SKM-1 treated with dmso at 0.1 percent for 144 hours (cell line): ENCODE measurements around the gene HLA-E.
"Not testable (repeated sequence)": the region's sequence is repeated elsewhere in the genome, so short reads cannot be mapped to it uniquely, and the experiment has no call there.

ENCODE experiments used
- DNase-seq: peaks from one replicate; lab custom pipeline; 2025; ENCODE audit not compliant: unreplicated experiment; lab: John Stamatoyannopoulos, UW

The HLA-E gene

GRCh38 chr6:30480536-30481156, 8.7 kb upstream of the HLA-E start:
- DNase-seq: peak; percentile 29

GRCh38 chr6:30481211-30481964, 7.9 kb upstream of the HLA-E start:
- no peak for DNase-seq

- DNase-seq: peak; percentile 77
These were observed 7.2 kb upstream of the HLA-E start for GRCh38 chr6:30481965-30482644.

- peak; percentile 61 for DNase-seq
These were observed 5.5 kb upstream of the HLA-E start for GRCh38 chr6:30483677-30484279.

- no peak for DNase-seq
These were observed 4.1 kb upstream of the HLA-E start for GRCh38 chr6:30485236-30485635.

- no peak for DNase-seq
These were observed 1.4 kb upstream of the HLA-E start for GRCh38 chr6:30487926-30488325.

GRCh38 chr6:30488697-30489080, 620 bp upstream of the HLA-E start:
- not testable (repeated sequence) for DNase-seq

DNA sequence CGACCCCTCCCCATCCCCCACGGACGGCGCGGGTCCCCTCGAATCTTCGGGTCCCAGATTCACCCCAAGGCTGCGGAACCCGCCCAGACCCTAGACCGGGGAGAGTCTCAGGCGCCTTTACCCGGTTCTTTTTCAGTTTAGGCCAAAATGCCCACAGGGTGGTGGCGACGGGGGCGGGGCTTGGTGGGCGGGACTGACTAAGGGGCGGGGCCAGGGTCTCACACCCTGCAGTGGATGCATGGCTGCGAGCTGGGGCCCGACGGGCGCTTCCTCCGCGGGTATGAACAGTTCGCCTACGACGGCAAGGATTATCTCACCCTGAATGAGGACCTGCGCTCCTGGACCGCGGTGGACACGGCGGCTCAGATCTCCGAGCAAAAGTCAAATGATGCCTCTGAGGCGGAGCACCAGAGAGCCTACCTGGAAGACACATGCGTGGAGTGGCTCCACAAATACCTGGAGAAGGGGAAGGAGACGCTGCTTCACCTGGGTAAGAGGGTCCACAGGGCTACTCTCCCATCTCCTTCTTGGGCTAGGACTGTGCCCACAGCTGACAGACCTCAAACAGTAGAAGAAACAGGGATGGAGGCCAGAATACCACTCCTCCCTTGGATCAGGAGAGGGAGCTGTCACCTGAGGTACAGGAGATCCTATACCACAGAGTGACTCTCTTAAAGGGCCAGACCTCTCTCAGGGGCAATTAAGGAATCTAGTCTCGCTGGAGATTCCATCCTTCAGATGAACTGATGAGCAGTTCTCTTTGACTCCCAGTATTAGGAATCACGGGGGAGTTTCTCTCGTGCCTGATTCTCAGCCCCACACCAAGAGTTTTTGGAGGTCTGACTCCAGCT, 942 bp downstream of the HLA-E start:
- DNase-seq: peak; percentile 36

GRCh38 chr6:30491291-30491953, 2.1 kb downstream of the HLA-E start:
- not testable (repeated sequence) for DNase-seq

DNA sequence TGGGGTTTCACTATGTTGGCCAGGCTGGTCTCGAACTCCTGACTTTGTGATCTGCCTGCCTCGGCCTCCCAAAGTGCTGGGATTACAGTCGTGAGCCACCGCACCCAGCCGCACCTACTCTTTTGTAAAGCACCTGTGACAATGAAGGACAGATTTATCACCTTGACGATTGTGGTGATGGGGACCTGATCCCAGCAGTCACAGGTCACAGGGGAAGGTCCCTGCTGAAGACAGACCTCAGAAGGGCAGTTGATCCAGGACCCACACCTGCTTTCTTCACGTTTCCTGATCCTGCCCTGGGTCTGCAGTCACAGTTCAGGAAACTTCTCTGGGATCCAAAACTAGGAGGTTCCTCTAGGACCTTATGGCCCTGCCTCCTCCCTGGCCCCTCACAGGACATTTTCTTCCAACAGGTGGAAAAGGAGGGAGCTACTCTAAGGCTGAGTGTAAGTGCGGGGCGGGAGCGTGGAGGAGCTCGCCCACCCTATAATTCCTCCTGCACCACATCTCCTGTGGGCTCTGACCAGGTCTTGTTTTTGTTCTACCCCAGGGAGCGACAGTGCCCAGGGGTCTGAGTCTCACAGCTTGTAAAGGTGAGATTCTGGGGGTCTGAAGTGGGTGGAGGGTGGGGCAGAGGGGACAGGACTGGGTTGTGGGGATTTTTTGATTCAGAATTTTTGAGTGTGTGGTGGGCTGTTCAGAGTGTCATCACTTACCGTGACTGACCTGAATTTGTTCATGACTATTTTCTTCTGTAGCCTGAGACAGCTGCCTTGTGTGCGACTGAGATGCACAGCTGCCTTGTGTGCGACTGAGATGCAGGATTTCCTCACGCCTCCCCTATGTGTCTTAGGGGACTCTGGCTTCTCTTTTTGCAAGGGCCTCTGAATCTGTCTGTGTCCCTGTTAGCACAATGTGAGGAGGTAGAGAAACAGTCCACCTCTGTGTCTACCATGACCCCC, 3.0 kb downstream of the HLA-E start:
- DNase-seq: no peak

DNA sequence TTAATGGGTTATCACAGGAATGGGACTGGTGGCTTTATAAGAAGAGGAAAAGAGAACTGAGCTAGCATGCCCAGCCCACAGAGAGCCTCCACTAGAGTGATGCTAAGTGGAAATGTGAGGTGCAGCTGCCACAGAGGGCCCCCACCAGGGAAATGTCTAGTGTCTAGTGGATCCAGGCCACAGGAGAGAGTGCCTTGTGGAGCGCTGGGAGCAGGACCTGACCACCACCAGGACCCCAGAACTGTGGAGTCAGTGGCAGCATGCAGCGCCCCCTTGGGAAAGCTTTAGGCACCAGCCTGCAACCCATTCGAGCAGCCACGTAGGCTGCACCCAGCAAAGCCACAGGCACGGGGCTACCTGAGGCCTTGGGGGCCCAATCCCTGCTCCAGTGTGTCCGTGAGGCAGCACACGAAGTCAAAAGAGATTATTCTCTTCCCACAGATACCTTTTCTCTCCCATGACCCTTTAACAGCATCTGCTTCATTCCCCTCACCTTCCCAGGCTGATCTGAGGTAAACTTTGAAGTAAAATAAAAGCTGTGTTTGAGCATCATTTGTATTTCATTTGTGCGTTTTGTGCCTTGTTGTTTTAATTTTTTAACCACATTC, 4.4 kb downstream of the HLA-E start:
- DNase-seq: no peak

DNA sequence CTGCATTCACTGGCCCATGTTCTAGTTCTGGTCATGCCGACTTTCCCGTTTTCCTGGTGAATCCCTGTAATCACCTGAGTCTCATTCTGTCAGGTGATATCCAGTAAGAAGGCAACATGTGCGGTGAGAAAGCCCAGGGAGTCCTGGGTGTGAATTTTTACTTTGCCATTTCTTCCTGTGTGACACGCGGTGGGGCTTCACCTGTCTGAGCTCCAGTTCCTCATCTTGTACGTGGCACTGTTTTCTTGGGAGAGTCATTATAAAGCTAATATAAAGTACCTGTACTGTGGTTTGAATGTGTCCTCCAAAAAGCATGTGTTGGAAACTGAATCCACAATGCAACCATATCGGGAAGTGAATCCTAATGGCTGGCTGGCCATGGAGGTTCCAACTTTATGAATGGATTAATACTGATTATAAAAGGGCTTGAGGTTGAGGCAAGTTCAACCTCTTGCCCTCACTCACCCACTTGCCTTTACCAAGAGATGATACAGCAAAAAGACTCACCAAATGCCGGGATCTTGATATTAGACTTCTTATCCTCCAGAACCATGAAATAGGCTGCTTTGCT, 5.1 kb downstream of the HLA-E start:
- no peak for DNase-seq

- DNase-seq: not testable (repeated sequence)
These were observed 5.8 kb downstream of the HLA-E start for GRCh38 chr6:30495060-30495459.

GRCh38 chr6:30495993-30496392, 6.7 kb downstream of the HLA-E start:
- DNase-seq: no peak

DNA sequence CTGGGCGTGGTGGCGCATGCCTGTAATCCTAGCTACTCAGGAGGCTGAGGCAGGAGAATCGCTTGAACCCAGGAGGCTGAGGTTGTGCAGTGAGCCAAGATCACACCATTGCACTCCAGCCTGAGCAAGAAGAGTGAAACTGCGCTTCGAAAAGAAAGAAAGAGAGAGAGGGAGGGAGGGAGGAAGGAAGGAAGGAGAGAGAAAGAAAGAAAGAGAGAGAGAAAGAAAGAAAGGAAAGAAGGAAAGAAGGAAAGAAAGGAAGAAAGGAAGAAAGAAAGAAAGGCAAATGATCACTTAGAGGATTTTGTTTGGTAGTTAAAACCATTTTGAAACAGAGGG, 7.9 kb downstream of the HLA-E start:
- not testable (repeated sequence) for DNase-seq

GRCh38 chr6:30497714-30498113, 8.4 kb downstream of the HLA-E start:
- no peak for DNase-seq

- not testable (repeated sequence) for DNase-seq
These were observed 9.4 kb downstream of the HLA-E start for GRCh38 chr6:30498705-30499104.
